ENCODE measurements around the gene SSTR3.
A peak's percentile ranks its signal among the peaks of the same experiment; 100 is the strongest.

SSTR3 gene

GRCh38 chr22:37163575-37164504, 48.4 kb downstream of the SSTR3 start:
- DNase-seq, result no peak

GRCh38 chr22:37163096-37163489, 49.2 kb downstream of the SSTR3 start:
- no peak for DNase-seq

GRCh38 chr22:37162221-37163095, 49.8 kb downstream of the SSTR3 start:
- peak; percentile 67 for DNase-seq

- DNase-seq, result no peak
These were observed 50.8 kb downstream of the SSTR3 start for GRCh38 chr22:37161443-37161842.

GRCh38 chr22:37160027-37160426, 52.2 kb downstream of the SSTR3 start:
- DNase-seq, result no peak

- no peak for DNase-seq
These were observed 53.4 kb downstream of the SSTR3 start for GRCh38 chr22:37158963-37159290.

GRCh38 chr22:37157516-37158285, 54.6 kb downstream of the SSTR3 start:
- no peak for DNase-seq

GRCh38 chr22:37156686-37157435, 55.4 kb downstream of the SSTR3 start:
- DNase-seq, result no peak

GRCh38 chr22:37155971-37156370, 56.3 kb downstream of the SSTR3 start:
- no peak for DNase-seq

- DNase-seq, result no peak
These were observed 57.2 kb downstream of the SSTR3 start for GRCh38 chr22:37154925-37155712.

Data from activated CD8-positive, alpha-beta memory T cell treated with anti-CD3 and anti-CD28 coated beads, Interleukin-2, amount 50 U/mL, for 4 hours (primary cell).